Embryonic facial prominence (tissue), 1 donor: ENCODE results near the gene RRBP1.
A peak's percentile ranks its signal among the peaks of the same experiment; 100 is the strongest.

ENCODE experiments used
- DNase-seq: peaks from one replicate; pipeline ENCODE4 v3.0.0-alpha.2; 2016; ENCODE audit errors: extremely low spot score

The RRBP1 gene

DNA sequence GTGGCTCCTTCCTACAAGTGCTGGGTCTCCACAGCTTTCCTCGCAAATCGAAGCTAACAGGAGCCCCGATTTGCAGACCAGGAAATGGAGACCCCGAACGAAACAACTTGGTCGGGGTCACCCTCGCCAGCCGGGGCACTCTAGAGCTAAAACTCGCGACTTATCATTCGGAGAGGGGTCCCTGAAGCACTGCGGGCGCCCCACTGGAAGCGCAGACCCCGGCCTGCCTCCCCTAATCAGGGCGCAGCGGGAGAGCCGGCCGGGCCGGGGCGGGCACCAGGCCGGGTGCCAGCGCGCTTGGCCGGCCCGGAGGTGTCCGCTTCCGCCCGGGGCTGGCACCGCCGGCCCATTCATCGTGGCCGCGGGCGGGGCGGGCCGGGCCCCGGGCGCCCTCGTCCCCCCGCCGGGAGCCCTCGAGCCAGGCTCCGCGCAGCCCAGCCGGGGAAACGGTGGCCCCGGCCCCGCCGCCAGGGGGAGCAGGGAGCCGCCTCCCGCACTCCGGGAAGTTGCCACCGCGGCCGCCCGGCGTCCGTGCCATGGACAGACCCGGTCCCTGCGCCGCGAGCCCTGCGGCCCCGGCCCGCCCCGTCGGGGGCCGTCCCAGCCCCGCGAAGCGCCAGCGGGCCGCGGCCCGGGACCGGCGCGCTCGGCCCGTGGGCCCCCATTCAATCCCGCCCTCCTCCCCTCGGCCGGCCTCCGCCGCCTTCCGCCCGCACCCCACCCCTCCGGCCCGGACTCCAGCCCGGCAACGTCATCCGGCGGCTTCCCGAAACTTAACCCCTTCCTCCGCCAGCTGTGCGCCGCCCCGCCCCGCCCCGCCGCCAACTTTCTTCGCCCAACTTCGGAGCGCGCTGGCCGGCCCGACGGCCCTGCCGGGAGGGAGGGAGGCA is 961 bp downstream of the RRBP1 start:
- peak; percentile 51 for DNase-seq

DNA sequence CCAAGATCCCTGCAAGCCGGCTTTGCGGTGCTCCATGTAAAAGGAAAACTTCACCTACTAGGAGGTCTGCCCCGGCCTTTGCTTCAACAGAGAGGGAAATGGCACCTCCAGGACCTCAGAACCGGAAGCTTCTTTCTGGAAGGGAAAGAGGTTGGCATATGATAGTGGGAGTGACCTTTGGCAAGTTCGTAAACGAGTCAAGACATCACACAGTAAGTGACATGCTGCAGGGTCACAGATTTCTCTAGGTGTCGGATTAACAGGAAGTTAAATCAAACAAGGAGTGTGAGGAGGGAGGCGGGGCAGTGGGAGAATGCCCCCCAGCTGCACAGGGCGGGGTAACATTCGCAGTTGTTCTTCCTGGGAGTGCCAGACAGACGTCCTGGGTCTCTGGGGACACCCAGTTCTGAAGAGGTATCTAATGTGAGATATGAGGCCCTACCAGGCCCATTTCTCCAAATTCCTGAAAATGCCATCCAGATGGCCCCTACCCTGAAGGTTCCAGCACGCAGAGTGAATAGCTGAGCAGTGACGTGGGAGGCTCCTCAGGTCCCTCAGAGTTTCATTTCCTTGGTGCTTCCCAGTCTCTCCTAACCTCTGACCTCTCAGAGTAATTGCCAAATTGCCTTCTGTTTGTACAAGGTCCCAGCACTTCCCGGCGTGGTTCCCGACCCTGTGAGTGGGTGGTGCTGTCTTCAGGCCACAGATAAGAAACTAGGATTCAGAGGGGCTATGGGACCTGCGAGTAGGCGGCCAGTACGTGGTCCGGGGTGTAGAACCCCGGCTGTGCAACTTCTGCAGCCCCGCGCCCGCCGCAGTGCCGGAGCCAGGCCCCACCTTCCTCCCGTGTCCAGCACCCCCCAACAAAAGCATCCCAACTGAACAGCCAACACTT is 1.9 kb downstream of the RRBP1 start:
- DNase-seq: no peak

DNA sequence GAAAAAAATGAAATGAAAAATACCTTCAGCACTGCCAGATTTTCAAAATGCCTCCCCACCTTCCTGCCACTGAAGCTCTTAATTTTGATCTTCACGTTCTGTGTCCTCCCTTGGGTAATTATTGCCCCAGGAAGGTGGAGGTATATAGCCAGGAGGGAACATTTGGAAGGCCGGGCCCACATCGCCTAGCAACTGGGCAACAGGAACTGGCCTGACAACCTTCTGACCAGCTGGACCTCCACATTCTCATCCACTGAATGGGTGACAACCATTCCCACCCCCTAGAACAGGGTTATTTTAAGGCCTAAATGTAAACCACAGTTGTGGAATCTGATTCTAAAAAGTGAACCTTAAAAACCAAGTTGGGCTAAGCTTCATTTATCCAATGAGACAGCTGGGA is 3.2 kb downstream of the RRBP1 start:
- no peak for DNase-seq

DNA sequence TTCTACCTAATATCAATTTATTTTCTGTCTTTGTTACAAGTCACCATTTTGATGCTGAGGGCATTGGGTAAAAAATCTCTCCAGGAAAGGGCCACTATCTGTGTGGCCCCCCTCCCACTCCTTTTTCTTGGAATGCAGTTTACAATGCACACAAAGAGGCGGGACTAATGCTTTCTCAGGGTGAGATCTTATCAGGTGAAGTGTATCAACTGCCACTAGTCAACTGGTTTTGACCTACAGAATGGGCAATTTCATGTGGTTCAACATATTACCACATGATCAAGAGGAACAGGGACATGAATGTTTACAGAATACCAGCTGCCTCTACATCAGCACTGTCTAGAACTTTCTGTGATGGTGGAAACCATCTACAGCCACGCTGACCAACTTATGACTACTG is 3.7 kb downstream of the RRBP1 start:
- DNase-seq: no peak

DNA sequence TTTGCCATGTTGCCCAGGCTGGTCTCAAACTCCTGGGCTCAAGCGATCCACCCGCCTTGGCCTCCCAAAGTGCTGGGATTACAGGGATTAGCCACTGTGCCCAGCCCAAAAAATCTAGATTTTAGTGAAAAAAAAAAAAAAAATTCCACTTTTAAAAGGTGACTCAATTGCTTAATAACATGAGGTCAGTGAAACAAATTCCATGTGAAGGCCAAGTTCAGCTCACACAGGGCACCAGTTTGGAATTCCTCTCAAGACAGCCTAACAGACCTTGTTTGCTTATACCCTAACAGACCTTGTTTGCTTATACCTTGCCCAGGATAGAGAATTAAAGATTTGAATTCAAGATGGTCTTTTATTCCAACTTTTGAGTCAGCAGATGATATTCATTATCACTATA is 5.1 kb downstream of the RRBP1 start:
- DNase-seq: no peak

DNA sequence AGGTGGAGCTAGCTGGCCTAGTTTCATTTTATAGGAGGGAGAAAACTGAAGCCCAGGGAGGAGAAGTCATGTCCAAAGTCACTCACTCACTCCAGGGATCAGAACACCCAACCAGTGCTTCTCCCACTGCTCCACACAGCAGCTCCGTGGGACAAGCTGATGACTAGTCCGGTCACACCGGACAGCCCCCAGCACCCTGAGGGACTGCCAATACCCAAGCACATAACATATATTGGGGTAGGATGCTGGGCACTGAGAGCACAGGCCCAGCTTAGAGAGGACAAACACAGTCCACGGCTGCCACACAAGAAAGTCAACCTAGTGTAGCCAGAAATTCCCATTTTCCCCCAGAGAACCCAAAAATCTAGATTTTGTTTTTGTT is 5.7 kb downstream of the RRBP1 start:
- DNase-seq: no peak

DNA sequence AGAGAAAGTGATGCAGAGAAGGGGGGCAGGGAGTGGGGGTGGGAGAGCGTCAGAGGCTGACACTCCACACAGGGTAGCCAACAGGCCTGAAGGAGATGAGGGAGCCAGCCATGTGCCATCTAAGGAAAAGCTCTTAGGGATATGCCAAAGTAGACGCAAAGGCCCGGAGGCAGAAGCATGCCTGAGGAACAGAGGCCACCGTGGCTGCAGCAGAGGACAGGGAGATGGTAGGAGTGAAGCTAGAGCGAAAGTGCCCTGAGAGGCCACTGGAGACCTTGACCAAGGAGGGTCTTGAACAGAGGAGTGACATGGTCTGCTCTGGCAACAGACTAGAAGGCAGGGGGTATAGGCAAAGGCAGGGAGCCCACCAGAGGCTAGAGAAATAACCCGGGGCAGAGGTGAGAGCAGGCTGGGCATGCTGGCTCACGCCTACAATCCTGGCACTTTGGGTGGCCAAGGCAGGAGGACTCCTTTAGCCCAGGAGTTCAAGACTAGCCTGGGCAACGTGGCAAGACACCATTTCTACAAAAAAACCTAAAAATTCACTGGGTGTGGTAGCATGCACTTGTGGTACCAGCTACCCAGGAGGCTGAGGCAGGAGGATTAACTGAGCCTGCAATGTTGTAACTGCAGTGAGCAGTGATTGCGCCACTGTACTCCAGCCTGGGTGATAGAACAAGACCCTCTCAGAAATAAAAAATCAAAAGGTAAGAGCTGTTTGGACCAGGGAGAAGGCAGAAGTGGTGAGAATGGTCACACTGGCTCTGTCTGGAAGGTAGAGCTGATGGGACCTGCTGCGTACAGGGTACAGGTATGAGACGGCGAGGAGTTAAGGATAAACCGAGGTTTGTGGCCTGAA is 6.3 kb downstream of the RRBP1 start:
- no peak for DNase-seq

DNA sequence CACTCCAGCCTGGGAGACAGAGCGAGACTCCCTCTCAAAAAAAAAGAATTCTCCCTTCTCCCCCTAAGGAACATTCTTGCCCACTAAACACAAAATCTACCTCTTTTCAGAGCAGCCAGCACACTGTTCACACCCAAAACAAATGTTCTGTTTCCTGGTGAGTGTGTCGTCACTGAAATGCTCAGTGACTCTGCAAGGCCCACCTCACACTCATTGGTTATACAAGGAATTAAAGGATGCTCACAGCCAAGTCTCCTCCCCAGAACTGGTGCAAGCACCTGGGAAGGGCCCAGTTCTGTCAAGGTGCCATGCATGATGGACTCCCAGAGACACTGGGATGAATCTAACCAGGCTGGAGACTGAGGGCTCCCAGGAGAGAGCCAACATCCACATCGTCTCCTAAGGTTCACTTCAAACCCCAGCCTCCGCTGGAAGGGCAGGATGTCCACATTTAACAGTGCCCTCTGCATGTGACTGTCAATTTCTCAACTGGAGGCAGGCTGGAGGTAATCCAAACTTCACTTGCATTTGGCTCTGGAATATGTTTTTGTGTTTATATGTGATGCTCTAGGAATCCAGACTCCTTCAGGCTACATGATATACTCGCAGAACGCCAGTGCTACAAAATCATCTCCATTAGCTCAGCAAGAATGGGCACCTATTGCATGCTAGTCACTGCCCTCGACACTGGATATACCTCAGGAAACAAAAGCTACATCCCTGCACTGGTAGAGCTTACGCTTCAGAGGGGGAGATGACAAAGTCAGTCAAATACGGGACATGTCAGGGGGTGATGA is 7.1 kb downstream of the RRBP1 start:
- DNase-seq: no peak

DNA sequence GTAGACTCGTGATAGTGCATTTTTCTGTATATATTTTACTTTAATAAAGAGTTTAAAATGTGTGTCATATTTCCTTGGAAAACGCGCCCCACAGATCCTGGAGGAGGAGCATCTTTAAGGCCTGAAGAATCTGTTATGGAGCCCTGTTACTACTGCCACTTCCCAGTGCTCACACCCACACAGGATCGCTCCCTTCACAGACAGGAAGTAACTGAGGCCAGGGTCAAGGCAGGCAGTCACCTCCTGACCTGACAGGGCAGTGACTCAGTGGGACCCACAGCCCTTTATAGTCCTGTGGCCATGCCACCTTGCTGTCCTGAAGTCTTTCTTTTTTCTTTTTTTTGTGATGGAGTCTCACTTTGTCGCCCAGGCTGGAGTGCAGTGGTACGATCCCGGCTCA is 9.0 kb downstream of the RRBP1 start:
- DNase-seq: no peak

DNA sequence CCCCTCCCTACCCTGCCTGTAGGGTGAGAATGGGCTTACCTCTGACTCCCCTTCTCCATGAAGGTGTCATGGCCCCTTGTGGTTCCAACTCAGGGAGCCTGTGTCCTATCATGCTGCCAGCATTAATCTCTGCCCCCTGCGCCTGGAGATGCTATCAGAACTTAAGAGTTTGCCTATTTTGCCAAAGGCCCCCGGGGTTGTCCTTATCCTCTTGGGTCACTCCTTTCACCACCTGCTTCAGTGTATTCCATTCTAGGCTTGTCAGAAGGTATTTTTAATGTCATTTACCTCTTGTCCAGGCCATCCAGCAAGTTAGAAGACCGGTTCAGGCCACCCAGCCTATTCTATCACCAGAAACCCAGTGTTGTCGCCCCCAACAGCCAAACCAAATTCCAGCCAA is 10.5 kb downstream of the RRBP1 start:
- DNase-seq: no peak

DNA sequence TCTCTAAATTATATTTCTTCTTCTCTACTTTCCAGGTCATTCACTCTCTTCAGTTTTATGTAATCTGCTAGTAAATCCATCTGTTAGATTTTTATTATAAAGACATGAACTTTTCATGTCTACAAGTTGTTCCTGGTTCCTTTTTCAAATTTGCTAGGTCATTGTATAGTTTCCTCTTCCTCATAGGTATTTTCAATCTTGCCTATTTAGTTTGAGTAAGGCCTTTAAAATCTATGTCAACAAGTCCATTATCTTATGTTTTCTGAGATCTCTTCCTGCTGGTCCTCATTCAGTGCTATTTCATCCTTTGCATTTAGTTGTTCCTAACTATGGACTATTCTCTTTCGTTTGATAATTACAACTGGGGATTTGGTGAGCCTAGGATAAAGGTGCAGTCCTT is 11.0 kb downstream of the RRBP1 start:
- no peak for DNase-seq

DNA sequence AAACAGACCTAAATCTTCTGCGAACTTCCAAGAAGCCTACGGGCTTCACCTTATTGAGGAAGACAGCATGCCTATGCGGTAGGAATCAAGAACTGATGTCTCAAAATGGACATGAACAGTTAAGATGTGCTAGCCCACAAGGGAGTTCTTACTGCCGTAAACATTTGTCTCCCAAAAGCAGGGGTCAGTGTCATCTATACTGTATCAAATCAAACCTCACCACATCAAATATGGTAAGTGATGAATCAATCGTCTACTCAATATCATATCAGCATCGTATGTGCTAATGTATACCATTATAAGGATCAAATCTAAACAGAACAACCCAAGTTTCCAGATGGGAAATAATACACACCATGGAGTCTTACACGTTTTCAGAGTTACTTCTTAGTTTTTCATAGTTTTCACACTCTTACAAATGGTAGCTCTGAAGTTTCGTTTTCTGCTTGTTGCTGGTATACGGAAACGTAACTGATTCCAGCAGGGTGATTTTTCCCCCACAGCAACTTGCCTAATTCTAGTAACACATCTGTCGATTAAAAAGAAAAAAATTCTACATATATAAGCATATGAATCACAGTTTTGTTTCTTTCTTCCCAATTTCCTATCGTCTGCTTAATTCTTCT is 12.6 kb downstream of the RRBP1 start:
- no peak for DNase-seq

DNA sequence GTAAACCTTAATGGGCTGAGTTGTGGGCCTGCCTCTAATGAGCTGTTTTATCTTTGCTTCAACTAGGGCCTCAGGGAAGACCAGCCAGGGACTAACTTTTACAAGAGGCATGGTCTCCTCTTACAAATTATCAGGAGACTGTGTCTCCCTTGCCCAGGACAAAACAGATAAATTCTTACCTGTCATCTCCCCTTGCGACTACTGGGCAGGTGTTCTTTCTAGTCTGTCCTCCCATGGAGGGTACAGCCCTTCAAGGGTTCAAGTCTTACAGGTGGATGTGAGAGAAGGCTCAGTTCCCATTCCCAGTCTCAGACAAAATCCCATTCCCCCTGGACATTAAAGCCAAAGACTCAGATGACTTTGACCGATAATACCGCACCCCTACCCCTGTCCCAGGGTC is 13.6 kb downstream of the RRBP1 start:
- DNase-seq: no peak

DNA sequence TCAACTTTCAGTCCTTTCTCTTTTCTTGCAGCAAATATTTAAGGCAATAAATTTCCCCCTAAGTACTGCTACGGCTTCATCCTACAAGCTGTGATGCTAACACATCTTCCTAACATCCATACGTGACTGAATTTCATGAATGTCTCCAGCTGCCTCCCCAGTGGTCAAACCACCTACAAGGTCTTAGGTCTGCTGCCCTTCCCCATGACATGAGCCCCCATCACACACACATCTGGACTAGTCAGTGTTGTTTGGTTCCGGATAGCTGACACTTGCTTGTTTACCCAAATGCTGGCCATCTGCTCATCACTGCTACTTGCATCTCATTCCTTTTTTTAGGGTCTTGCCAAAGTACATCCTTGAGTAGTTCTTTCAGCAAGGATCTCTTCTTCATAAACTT is 14.6 kb downstream of the RRBP1 start:
- DNase-seq: no peak

DNA sequence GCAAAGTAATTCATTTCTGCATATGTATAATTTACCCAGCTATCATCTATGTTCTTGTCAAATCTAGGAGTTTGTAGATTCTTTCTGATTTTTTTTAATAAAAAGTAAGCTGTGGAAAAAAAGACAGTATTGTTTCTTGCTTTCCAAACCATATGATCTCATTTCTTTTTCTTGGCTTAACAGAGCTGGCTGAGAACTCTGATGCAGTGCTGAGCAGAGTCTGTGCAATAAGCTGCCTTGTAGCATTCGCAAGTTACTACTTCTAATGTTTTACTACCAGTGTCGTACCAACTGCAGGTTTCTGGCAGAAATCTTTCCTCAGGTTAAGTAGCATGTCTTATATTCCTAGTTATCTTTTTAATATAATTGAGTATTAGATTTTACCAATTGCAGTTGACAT is 15.6 kb downstream of the RRBP1 start:
- DNase-seq: no peak

DNA sequence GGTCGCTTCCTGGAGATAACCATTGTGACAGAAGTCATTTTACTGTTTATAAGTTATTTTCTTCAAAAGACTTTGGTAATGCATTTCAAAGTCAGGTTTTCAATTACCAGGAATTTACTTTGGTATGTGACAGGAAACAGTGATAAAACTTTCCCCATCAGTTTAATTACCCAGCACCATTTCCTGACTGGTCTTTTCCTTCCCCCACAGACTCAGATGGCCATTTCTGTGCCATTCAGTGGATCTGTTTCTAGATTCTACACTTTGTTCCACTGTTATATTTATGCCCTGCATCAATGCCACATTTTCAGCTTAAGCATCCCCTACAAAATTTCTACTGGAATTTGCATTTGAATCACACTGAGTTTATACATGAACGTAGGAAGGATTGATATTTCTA is 16.3 kb downstream of the RRBP1 start:
- DNase-seq: no peak

DNA sequence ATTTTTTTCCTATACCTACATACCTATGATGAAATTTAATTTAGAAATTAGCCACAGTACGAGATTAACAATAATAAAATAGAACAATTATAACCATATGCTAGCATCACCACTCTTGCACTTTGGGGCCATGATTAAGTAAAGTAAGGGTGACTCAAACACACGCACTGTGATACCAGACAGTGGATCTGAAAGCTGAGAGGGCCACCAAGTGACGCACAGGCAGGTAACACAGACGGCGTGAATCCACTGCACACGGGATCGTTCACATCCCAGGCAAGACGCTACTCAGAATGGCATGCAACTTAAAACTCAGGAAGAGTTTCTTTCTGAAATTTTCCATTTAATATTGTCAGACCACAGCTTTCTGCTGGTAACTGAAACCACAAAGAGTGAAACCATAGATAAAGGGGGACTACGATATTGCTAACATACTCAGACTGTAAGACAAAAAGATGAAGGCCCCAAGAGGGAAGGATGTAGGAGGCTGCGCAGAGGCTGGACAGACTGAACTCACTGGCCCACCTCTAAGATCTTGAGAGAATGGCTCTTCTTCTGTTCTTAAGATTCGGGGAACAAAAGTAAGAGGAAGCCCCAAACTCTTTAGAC is 17.9 kb downstream of the RRBP1 start:
- DNase-seq: no peak

DNA sequence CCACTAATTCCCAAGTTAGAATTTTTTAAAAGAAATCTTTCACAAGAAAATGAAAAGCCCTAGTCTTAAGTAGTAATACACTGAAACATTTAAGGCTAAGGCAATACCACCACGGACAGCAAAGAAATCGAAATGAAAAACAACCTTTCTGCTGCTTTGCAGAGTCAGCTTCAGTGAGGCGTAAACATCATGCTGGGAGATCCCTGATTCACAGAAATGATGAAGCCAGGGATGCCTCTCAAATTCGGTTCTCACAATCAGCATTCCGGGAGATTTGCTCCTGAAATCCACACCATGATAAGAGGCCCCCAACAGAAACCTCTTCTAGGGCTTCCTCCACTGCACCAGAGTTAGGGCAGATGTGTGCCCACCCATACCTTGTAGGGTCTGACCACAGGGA is 18.6 kb downstream of the RRBP1 start:
- no peak for DNase-seq

DNA sequence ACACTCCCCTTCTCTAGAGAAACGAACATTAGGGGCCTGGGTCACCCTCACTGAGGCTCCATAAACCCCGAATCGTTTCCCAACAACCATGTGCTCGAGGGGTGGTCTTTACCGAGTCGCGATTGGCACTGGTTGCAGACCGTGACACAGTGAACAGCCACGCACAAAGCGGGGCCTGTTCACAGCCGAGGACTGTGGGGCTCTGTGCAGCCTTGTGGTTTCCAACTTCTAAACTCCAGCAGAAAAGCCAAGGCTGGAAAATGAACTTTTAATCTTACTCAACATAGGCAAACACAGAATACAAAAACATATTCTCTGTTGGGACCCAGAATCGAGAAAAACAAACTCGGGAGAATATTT is 19.0 kb downstream of the RRBP1 start:
- no peak for DNase-seq

DNA sequence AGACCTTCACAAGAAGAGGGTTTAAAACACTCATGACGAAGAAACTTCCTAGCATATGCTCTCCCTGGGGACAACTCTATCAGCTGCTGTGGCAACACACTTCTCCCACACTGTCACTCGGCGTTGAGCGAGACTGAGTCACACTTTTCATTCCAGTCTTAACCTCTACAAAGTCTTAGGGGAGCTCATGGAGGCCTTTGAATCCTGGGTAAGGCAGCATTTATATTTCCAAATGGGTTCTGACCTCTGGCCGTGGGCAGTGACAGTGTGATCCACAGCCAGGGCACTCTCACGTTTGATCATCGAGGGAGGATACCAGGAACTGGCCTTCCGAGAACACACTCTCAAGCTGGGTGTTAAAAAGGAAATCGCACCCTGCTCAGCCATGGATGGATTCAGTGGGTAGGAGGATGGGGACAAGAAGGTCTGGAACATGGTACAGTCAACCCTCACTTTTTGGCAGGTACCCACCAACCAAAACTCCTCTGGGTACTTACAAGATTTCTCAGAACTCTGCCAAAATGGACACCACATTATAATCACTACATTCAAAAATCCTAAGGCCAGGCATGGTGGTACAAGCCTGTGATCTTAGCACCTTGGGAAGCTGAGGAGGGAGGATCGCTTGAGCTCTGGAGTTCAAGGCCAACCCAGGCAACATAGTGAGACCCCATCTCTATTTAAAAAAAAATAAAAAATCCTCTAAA is 19.6 kb downstream of the RRBP1 start:
- DNase-seq: no peak
